HepG2 (cell line): ENCODE results near the gene CADM1. TPM values are rescaled to one million over a fixed set of nuclear protein-coding genes. Genes with fewer than 3 reads are reported as not detected.

Experiments used
- CBX2 ChIP-seq, 2 experiments: fragments of 200-600 bp in 1 of 2; sonication (generic); formaldehyde crosslinking in 1 of 2; IDR thresholded peaks; 2 replicates each; pipeline versions ENCODE4 v1.7.0 to v1.8.1; 2018 to 2022; ENCODE audit warnings: low read depth in 2 of 2, low read length in 1 of 2, mild to moderate bottlenecking in 1 of 2, missing genetic modification reagents in 1 of 2
- CCDC6 ChIP-seq: sonication (generic); formaldehyde crosslinking; IDR thresholded peaks from 2 replicates; pipeline ENCODE4 v1.8.1; 2022; ENCODE audit warnings: mild to moderate bottlenecking, missing genetic modification reagents, moderate library complexity
- DNMT1 ChIP-seq: sonication (generic); formaldehyde crosslinking; IDR thresholded peaks from 2 replicates; pipeline ENCODE4 v1.5.1; 2020; ENCODE audit warnings: mild to moderate bottlenecking, missing genetic modification reagents
- GABPA ChIP-seq, 2 experiments: IDR thresholded peaks; 2 replicates each; pipeline ENCODE4 v1.6.1; 2011 to 2016; ENCODE audit warnings: low read depth in 2 of 2, low read length in 1 of 2, missing biosample characterization in 1 of 2, missing genetic modification characterization in 1 of 2
- HNRNPK ChIP-seq: fragments of 200-400 bp; formaldehyde crosslinking; IDR thresholded peaks from 2 replicates; pipeline ENCODE4 v1.6.1; 2018; ENCODE audit warnings: low read length, low read depth, moderate library complexity, mild to moderate bottlenecking; ENCODE audit not compliant: poor library complexity, severe bottlenecking
- KDM4B ChIP-seq: sonication (generic); formaldehyde crosslinking; IDR thresholded peaks from 2 replicates; pipeline ENCODE4 v1.4.0; 2020; ENCODE audit warnings: missing genetic modification reagents
- KIAA2018 ChIP-seq: sonication (generic); formaldehyde crosslinking; IDR thresholded peaks from 2 replicates; pipeline ENCODE4 v1.5.0; 2020; ENCODE audit warnings: mild to moderate bottlenecking, missing genetic modification reagents, borderline replicate concordance
- KMT2A ChIP-seq: sonication (generic); formaldehyde crosslinking; IDR thresholded peaks from 2 replicates; pipeline ENCODE4 v1.4.0; 2020; ENCODE audit warnings: missing genetic modification reagents
- MIER3 ChIP-seq: IDR thresholded peaks from 2 replicates; pipeline ENCODE4 v1.6.1; 2016; ENCODE audit warnings: missing compliant biosample characterization, borderline replicate concordance
- ONECUT2 ChIP-seq: sonication (generic); formaldehyde crosslinking; IDR thresholded peaks from 2 replicates; pipeline ENCODE4 v1.4.0; 2020; ENCODE audit warnings: missing genetic modification reagents
- RCOR2 ChIP-seq: IDR thresholded peaks from 2 replicates; pipeline ENCODE4 v1.6.1; 2016; ENCODE audit warnings: missing biosample characterization, missing genetic modification reagents
- ZBTB7A ChIP-seq: sonication (generic); formaldehyde crosslinking; IDR thresholded peaks from 2 replicates; pipeline ENCODE4 v1.8.0; 2022; ENCODE audit warnings: mild to moderate bottlenecking, missing genetic modification reagents
- ZNF124 ChIP-seq: sonication (generic); formaldehyde crosslinking; IDR thresholded peaks from 2 replicates; pipeline ENCODE4 v1.4.0; 2020; ENCODE audit warnings: missing genetic modification reagents
- polyA plus RNA-seq, 8 experiments: library from polyadenylated mRNA; depleted of rRNA in 3 of 8; stranded (reverse) in 7 of 8; unstranded in 1 of 8; fragments of >200 nt; fragmentation: Illumina TruSeq in 4 of 8; extraction: Trizol in 4 of 8; gene quantifications; 2 replicates each; pipeline versions ENCODE4 v1.2.1 to v1.2.3, GENCODE V29; 2011 to 2016; ENCODE audit warnings: low read depth in 4 of 8, missing spikeins in 1 of 8, mixed read lengths in 1 of 8; ENCODE audit not compliant: insufficient read depth in 1 of 8
- total RNA-seq, 5 experiments: library from RNA; depleted of rRNA; stranded (reverse); fragments of >200 nt; fragmentation: Illumina TruSeq; extraction: Trizol; gene quantifications; 2 replicates each; pipeline ENCODE4 v1.2.3, GENCODE V29; 2016; ENCODE audit warnings: low read depth in 1 of 5
- TF ChIP-seq, protein P1 (sequence below): IDR thresholded peaks from 2 replicates; pipeline ENCODE4 v1.6.1; 2016; ENCODE audit warnings: low read depth, missing genetic modification reagents, missing compliant biosample characterization

Gene CADM1
- total and polyA plus RNA-seq, 2 of the 13 experiments (the other 11 are each of a cell fraction or from before 2014, with no cell fraction given), result 71.3 to 122 TPM

- TF ChIP-seq DNMT1 (CRISPR knock-in tag) (no peak), GABPA (IDR thresholded peaks at IDR 0.05; ENCODE audit: low read depth, low read length) (no peak), GABPA (CRISPR knock-in tag; IDR thresholded peaks at IDR 0.05; ENCODE audit: low read depth) (0 out of 2 replicates have a peak, but pooled peaks have one; percentile 32), KDM4B (CRISPR knock-in tag) (peak; percentile 62; the same call in 1 of the 2 replicates), KMT2A (CRISPR knock-in tag) (peak; percentile 61; the same call in 1 of the 2 replicates), ZBTB7A (CRISPR knock-in tag) (no peak), MIER3 (CRISPR knock-in tag) (peak; percentile 44; the same call in 1 of the 2 replicates), ZNF124 (CRISPR knock-in tag) (no peak), CBX2 (IDR thresholded peaks at IDR 0.05; ENCODE audit: low read depth, low read length) (no peak), CBX2 (CRISPR knock-in tag; IDR thresholded peaks at IDR 0.05; ENCODE audit: low read depth) (no peak), KIAA2018 (no peak), CCDC6 (CRISPR knock-in tag) (no peak), ONECUT2 (no peak), RCOR2 (CRISPR knock-in tag) (peak; percentile 54; the same call in 1 of the 2 replicates), HNRNPK (no peak)
- TF ChIP-seq, protein P1, sequence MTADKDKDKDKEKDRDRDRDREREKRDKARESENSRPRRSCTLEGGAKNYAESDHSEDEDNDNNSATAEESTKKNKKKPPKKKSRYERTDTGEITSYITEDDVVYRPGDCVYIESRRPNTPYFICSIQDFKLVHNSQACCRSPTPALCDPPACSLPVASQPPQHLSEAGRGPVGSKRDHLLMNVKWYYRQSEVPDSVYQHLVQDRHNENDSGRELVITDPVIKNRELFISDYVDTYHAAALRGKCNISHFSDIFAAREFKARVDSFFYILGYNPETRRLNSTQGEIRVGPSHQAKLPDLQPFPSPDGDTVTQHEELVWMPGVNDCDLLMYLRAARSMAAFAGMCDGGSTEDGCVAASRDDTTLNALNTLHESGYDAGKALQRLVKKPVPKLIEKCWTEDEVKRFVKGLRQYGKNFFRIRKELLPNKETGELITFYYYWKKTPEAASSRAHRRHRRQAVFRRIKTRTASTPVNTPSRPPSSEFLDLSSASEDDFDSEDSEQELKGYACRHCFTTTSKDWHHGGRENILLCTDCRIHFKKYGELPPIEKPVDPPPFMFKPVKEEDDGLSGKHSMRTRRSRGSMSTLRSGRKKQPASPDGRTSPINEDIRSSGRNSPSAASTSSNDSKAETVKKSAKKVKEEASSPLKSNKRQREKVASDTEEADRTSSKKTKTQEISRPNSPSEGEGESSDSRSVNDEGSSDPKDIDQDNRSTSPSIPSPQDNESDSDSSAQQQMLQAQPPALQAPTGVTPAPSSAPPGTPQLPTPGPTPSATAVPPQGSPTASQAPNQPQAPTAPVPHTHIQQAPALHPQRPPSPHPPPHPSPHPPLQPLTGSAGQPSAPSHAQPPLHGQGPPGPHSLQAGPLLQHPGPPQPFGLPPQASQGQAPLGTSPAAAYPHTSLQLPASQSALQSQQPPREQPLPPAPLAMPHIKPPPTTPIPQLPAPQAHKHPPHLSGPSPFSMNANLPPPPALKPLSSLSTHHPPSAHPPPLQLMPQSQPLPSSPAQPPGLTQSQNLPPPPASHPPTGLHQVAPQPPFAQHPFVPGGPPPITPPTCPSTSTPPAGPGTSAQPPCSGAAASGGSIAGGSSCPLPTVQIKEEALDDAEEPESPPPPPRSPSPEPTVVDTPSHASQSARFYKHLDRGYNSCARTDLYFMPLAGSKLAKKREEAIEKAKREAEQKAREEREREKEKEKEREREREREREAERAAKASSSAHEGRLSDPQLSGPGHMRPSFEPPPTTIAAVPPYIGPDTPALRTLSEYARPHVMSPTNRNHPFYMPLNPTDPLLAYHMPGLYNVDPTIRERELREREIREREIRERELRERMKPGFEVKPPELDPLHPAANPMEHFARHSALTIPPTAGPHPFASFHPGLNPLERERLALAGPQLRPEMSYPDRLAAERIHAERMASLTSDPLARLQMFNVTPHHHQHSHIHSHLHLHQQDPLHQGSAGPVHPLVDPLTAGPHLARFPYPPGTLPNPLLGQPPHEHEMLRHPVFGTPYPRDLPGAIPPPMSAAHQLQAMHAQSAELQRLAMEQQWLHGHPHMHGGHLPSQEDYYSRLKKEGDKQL (CRISPR knock-in tag), result peak; percentile 67; the same call in 1 of the 2 replicates
Observed at GRCh38 chr11:115409691-115410220, 94.5 kb downstream of the CADM1 start (continued).
